GM12865 (cell line): ENCODE measurements around the gene FGFBP2.
"Not testable (repeated sequence)": the region's sequence is repeated elsewhere in the genome, so short reads cannot be mapped to it uniquely, and the experiment has no call there.

Experiments
- DNase-seq: peaks from one replicate; pipeline ENCODE4 v3.0.0; 2010; ENCODE audit warnings: low read depth
- H3K4me3 ChIP-seq: 2 replicates; pipeline ENCODE4 v1.5.1; 2011; ENCODE audit warnings: mild to moderate bottlenecking, low read depth, low read length, control low read depth
- CTCF ChIP-seq: IDR thresholded peaks from 2 replicates; pipeline ENCODE4 v1.5.1; 2011; ENCODE audit warnings: low read length, control low read depth, low read depth, inconsistent platforms; ENCODE audit not compliant: insufficient read depth; ENCODE audit errors: missing control alignments

FGFBP2 gene

GRCh38 chr4:15921592-15921932 lies 41.4 kb downstream of the FGFBP2 start:
- no peak for DNase-seq
- no peak for TF ChIP-seq CTCF
- no peak overlapping the region for H3K4me3 ChIP-seq

GRCh38 chr4:15920723-15921591 lies 42.0 kb downstream of the FGFBP2 start:
- TF ChIP-seq CTCF, result no peak
- H3K4me3 ChIP-seq, result no peak overlapping the region
- no peak for DNase-seq

- DNase-seq, result no peak
- no peak for TF ChIP-seq CTCF
- no peak overlapping the region for H3K4me3 ChIP-seq
Observed at GRCh38 chr4:15918484-15919129, 44.4 kb downstream of the FGFBP2 start.

- TF ChIP-seq CTCF, result no peak
- H3K4me3 ChIP-seq, result no peak overlapping the region
- DNase-seq, result no peak
Observed at GRCh38 chr4:15917297-15917696, 45.7 kb downstream of the FGFBP2 start.

GRCh38 chr4:15916358-15916757 lies 46.6 kb downstream of the FGFBP2 start:
- H3K4me3 ChIP-seq, DNase-seq: not testable (repeated sequence)

GRCh38 chr4:15914736-15915135 lies 48.2 kb downstream of the FGFBP2 start:
- no peak for TF ChIP-seq CTCF
- H3K4me3 ChIP-seq, result no peak overlapping the region
- DNase-seq, result no peak

- no peak for DNase-seq
- H3K4me3 ChIP-seq, result no peak overlapping the region
- TF ChIP-seq CTCF, result no peak
Observed at GRCh38 chr4:15914291-15914690, 48.7 kb downstream of the FGFBP2 start.
